HepG2 (cell line): ENCODE results near the gene CYB5D1. TPM values are rescaled to one million over a fixed set of nuclear protein-coding genes. Genes with fewer than 3 reads are reported as not detected.
A peak's percentile ranks its signal among the peaks of the same experiment; 100 is the strongest.

ENCODE experiments used
- CERS6 ChIP-seq: sonication (generic); formaldehyde crosslinking; IDR thresholded peaks from 2 replicates; pipeline ENCODE4 v1.5.0; 2020; ENCODE audit warnings: missing genetic modification reagents
- HNF1A ChIP-seq, 2 experiments: sonication (generic) in 1 of 2; formaldehyde crosslinking in 1 of 2; IDR thresholded peaks; 2 replicates each; pipeline versions ENCODE4 v1.4.0 to v1.6.1; 2016 to 2020; ENCODE audit warnings: borderline replicate concordance in 1 of 2, low read depth in 1 of 2, mild to moderate bottlenecking in 1 of 2, missing genetic modification reagents in 1 of 2
- HNRNPH1 ChIP-seq: fragments of 200-400 bp; formaldehyde crosslinking; optimal IDR thresholded peaks from 2 replicates; pipeline ENCODE3; 2017; ENCODE audit warnings: mild to moderate bottlenecking, low read depth, low read length
- HOXA3 ChIP-seq: sonication (generic); formaldehyde crosslinking; IDR thresholded peaks from 2 replicates; pipeline ENCODE4 v1.5.0; 2020; ENCODE audit warnings: missing genetic modification reagents
- MXI1 ChIP-seq: IDR thresholded peaks from 3 replicates; pipeline ENCODE4 v1.6.1; 2012; ENCODE audit warnings: low read depth, low read length, inconsistent platforms, borderline replicate concordance
- MYC ChIP-seq: sonication (generic); formaldehyde crosslinking; IDR thresholded peaks from 2 replicates; pipeline ENCODE4 v1.9.0; 2021; ENCODE audit warnings: missing genetic modification reagents, borderline replicate concordance
- NR2F1 ChIP-seq, 2 experiments: fragments of 450-650 bp in 1 of 2; formaldehyde crosslinking in 1 of 2; IDR thresholded peaks; 2 replicates each; pipeline versions ENCODE4 v1.5.0 to v1.6.1; 2016 to 2020; ENCODE audit warnings: mild to moderate bottlenecking in 1 of 2, missing compliant biosample characterization in 1 of 2, missing genetic modification reagents in 1 of 2, moderate library complexity in 1 of 2
- PRPF4 ChIP-seq: fragments of 200-400 bp; formaldehyde crosslinking; IDR thresholded peaks from 2 replicates; pipeline ENCODE4 v1.6.1; 2016; ENCODE audit warnings: low read length, low read depth; ENCODE audit not compliant: poor library complexity, severe bottlenecking
- RBM39 ChIP-seq: fragments of 200-400 bp; formaldehyde crosslinking; IDR thresholded peaks from one replicate; pipeline ENCODE4 v1.6.1; 2018; ENCODE audit warnings: antibody characterized with exemption, mild to moderate bottlenecking, low read depth, low read length; ENCODE audit not compliant: poor library complexity, severe bottlenecking
- SAFB2 ChIP-seq: sonication (generic); formaldehyde crosslinking; IDR thresholded peaks from 2 replicates; pipeline ENCODE4 v1.5.1; 2020; ENCODE audit warnings: missing genetic modification reagents, low read depth, mild to moderate bottlenecking, borderline replicate concordance
- SOX13 ChIP-seq, 3 experiments: fragments of 450-650 bp in 1 of 3; sonication (generic) in 1 of 3; formaldehyde crosslinking in 1 of 3; IDR thresholded peaks in 2 of 3; conservative IDR thresholded peaks in 1 of 3; 2 replicates each; pipeline versions ENCODE4 v1.5.0 to v1.6.1; 2016 to 2020; ENCODE audit warnings: antibody characterized with exemption in 1 of 3, mild to moderate bottlenecking in 1 of 3, missing compliant biosample characterization in 1 of 3, missing genetic modification reagents in 1 of 3, moderate library complexity in 1 of 3
- SOX5 ChIP-seq: IDR thresholded peaks from 2 replicates; pipeline ENCODE4 v1.6.1; 2016; ENCODE audit warnings: borderline replicate concordance
- ZNF225 ChIP-seq: sonication (generic); formaldehyde crosslinking; IDR thresholded peaks from 2 replicates; pipeline ENCODE4 v1.4.0; 2020; ENCODE audit warnings: mild to moderate bottlenecking, missing genetic modification reagents
- ZNF354B ChIP-seq: sonication (generic); formaldehyde crosslinking; IDR thresholded peaks from 2 replicates; pipeline ENCODE4 v1.8.0; 2022; ENCODE audit warnings: mild to moderate bottlenecking, missing genetic modification reagents
- ZNF383 ChIP-seq: sonication (generic); formaldehyde crosslinking; IDR thresholded peaks from 2 replicates; pipeline ENCODE4 v1.4.0; 2020; ENCODE audit warnings: missing genetic modification reagents, mild to moderate bottlenecking, borderline replicate concordance
- ZNF607 ChIP-seq: sonication (generic); formaldehyde crosslinking; IDR thresholded peaks from 2 replicates; pipeline ENCODE4 v1.5.1; 2020; ENCODE audit warnings: missing genetic modification reagents, mild to moderate bottlenecking, borderline replicate concordance
- ZNF614 ChIP-seq: IDR thresholded peaks from 2 replicates; pipeline ENCODE4 v1.6.1; 2018; ENCODE audit warnings: missing biosample characterization, missing genetic modification reagents, inconsistent platforms, borderline replicate concordance
- ZNF75D ChIP-seq: sonication (generic); formaldehyde crosslinking; IDR thresholded peaks from 2 replicates; pipeline ENCODE4 v1.8.1; 2023; ENCODE audit warnings: missing genetic modification reagents, mild to moderate bottlenecking, borderline replicate concordance
- ZNF839 ChIP-seq: sonication (generic); formaldehyde crosslinking; IDR thresholded peaks from 2 replicates; pipeline ENCODE4 v1.4.0; 2020; ENCODE audit warnings: missing genetic modification reagents, mild to moderate bottlenecking, borderline replicate concordance
- ZSCAN5A ChIP-seq: sonication (generic); formaldehyde crosslinking; IDR thresholded peaks from 2 replicates; pipeline ENCODE4 v1.8.0; 2022; ENCODE audit warnings: mild to moderate bottlenecking, missing genetic modification reagents, borderline replicate concordance
- polyA plus RNA-seq, 8 experiments: library from polyadenylated mRNA; depleted of rRNA in 3 of 8; stranded (reverse) in 7 of 8; unstranded in 1 of 8; fragments of >200 nt; fragmentation: Illumina TruSeq in 4 of 8; extraction: Trizol in 4 of 8; gene quantifications; 2 replicates each; pipeline versions ENCODE4 v1.2.1 to v1.2.3, GENCODE V29; 2011 to 2016; ENCODE audit warnings: low read depth in 4 of 8, missing spikeins in 1 of 8, mixed read lengths in 1 of 8; ENCODE audit not compliant: insufficient read depth in 1 of 8
- total RNA-seq, 5 experiments: library from RNA; depleted of rRNA; stranded (reverse); fragments of >200 nt; fragmentation: Illumina TruSeq; extraction: Trizol; gene quantifications; 2 replicates each; pipeline ENCODE4 v1.2.3, GENCODE V29; 2016; ENCODE audit warnings: low read depth in 1 of 5

The CYB5D1 gene
- total and polyA plus RNA-seq, 2 of the 13 experiments (the other 11 are each of a cell fraction or from before 2014, with no cell fraction given), result 8.9 to 17.0 TPM

GRCh38 chr17:7851438-7852261, 6.2 kb upstream of the CYB5D1 start (continued):
- no peak for TF ChIP-seq HNF1A (IDR thresholded peaks at IDR 0.05; ENCODE audit: low read depth)
- TF ChIP-seq HNF1A (CRISPR knock-in tag; IDR thresholded peaks at IDR 0.05; ENCODE audit: borderline replicate concordance), result no peak
- TF ChIP-seq PRPF4, result no peak
- TF ChIP-seq RBM39, result peak; percentile 59
- TF ChIP-seq ZNF354B (CRISPR knock-in tag), result 0 out of 2 replicates have a peak, but pooled peaks have one; percentile 40
- no peak for TF ChIP-seq HNRNPH1
- 0 out of 2 replicates have a peak, but pooled peaks have one; percentile 34 for TF ChIP-seq ZSCAN5A
- TF ChIP-seq MYC (CRISPR knock-in tag), result peak; percentile 67; the same call in 1 of the 2 replicates
- TF ChIP-seq ZNF607 (CRISPR knock-in tag), result no peak
- TF ChIP-seq NR2F1 (CRISPR knock-in tag; IDR thresholded peaks at IDR 0.05), result no peak
- TF ChIP-seq HOXA3, result peak; percentile 95
- TF ChIP-seq SOX13 (IDR thresholded peaks at IDR 0.05), result no peak
- TF ChIP-seq SOX13 (CRISPR knock-in tag; conservative IDR thresholded peaks at IDR 0.05 in 1 of 2, IDR thresholded peaks at IDR 0.05 in 1 of 2), result no peak
- 0 out of 2 replicates have a peak, but pooled peaks have one; percentile 28 for TF ChIP-seq SOX5 (CRISPR knock-in tag)
- TF ChIP-seq ZNF839 (CRISPR knock-in tag), result no peak; the same call in 1 of the 2 replicates
- TF ChIP-seq ZNF225 (CRISPR knock-in tag), result no peak
- TF ChIP-seq ZNF75D (CRISPR knock-in tag), result no peak
- no peak for TF ChIP-seq CERS6 (CRISPR knock-in tag)
- TF ChIP-seq ZNF383 (CRISPR knock-in tag), result no peak
- TF ChIP-seq SAFB2 (CRISPR knock-in tag), result peak; percentile 63; the same call in 1 of the 2 replicates
- TF ChIP-seq MXI1, result 0 out of 3 replicates have a peak, but pooled peaks have one; percentile 47
- peak; percentile 64; the same call in 1 of the 2 replicates for TF ChIP-seq ZNF614 (CRISPR knock-in tag)
